Left ventricle myocardium inferior (tissue), 1 donor: ENCODE results near the gene BEND3. TPM values are rescaled to one million over a fixed set of nuclear protein-coding genes. Genes with fewer than 3 reads are reported as not detected.
"Not testable (repeated sequence)": the region's sequence is repeated elsewhere in the genome, so short reads cannot be mapped to it uniquely, and the experiment has no call there.

Experiments
- DNase-seq: peaks from one replicate; pipeline ENCODE4 v3.0.0-alpha.2; 2020
- H3K27ac ChIP-seq: fragments of 200-600 bp; replicated peaks from 2 replicates; pipeline ENCODE4 v1.8.0; 2021
- H3K27me3 ChIP-seq: fragments of 200-600 bp; 2 replicates; pipeline ENCODE4 v1.8.0; 2021; ENCODE audit warnings: low read depth
- H3K36me3 ChIP-seq: fragments of 200-600 bp; 2 replicates; pipeline ENCODE4 v1.8.0; 2021
- H3K4me1 ChIP-seq: fragments of 200-600 bp; 2 replicates; pipeline ENCODE4 v1.8.0; 2021
- H3K4me3 ChIP-seq: fragments of 200-600 bp; 2 replicates; pipeline ENCODE4 v1.8.0; 2021; ENCODE audit warnings: mild to moderate bottlenecking, moderate library complexity
- H3K9me3 ChIP-seq: fragments of 200-600 bp; replicated peaks from 2 replicates; pipeline ENCODE4 v1.8.0; 2021
- intact Hi-C: fragments of 100-400 bp; cut with micrococcal nuclease; formaldehyde crosslinking; loops from one replicate; pipeline ENCODE4 v1.11.0; 2022
- long read RNA-seq: library from polyadenylated mRNA; unstranded; transcript quantifications from one replicate; pipeline ENCODE4 v2.0.0, GENCODE V29; 2021
- total RNA-seq: library from RNA; stranded (reverse); fragmentation: NEBNext Ultra II Directional; extraction: Animal tissue kit (Norgen Biotek cat#: 25700); gene quantifications from one replicate; pipeline ENCODE4 v1.2.1, GENCODE V29; 2021
- TF ChIP-seq, protein P1 (sequence below): fragments of 200-600 bp; IDR thresholded peaks from 2 replicates; pipeline ENCODE4 v1.8.0; 2021; ENCODE audit warnings: antibody characterized with exemption, mild to moderate bottlenecking, borderline replicate concordance
- donor health status: DM: no; HTN: yes; CAD: no; lungs with severe emphysema.

BEND3 gene
- total RNA-seq = 1.5 TPM
- long read RNA-seq, partial matches to known transcripts = 0 of 3 reads
- long read RNA-seq, other reads (novel, unspliced or antisense) = 3 of 3 reads

DNA sequence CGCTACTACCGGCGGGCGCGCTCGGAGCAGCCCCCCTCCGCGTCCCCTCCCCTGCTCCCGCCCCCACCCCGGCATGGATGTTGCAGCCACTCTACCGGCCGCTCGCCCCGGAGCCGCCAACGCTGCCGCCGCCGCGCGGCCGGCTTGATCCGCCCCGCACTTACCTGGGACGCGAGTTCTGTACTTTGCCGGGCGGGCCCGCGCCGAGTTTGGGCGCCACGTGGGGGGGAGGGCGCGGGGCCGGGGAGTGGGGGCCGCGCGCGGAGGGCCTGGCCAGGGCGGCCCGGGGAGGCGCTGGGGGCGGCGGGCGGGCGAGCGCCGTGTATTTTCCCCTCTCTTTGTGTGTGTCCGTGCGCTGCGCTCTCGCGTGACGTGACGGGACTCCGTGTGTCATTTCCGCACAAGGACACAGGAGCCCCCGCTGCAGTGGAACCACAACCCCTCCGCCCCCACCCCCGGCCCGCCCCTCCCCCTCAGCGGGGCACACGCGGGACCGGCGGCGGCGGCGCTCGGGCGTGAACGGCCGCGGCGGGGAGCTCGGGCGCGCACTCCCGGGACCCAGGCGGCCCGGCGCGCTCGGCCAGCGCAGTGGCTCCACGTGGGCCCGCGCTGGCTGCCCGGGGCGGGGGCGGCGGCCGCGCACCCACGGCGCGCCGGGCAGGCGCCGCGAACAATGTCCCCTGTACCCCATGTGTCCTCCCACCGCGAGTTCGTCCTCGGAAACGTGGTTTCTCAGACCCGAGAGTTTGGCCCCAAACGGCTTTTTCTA is at the start of gene BEND3:
Gene BEND3 (minus strand): TSS at position 590 of the 769 bp plus-strand sequence. CDS start 16,230 bp downstream, outside the sequence.
- H3K4me3 ChIP-seq = peak within 1 kb of the TSS; percentile 83
- intact Hi-C loops = no loop called here
- peaks cover 7% of the 10 kb centered on the region for H3K27me3 ChIP-seq
- peak within 1 kb of the TSS; percentile 63 for H3K27ac ChIP-seq
- no peaks in the 10 kb centered on the region for H3K9me3 ChIP-seq
- peak; percentile 40 for DNase-seq
- H3K4me1 ChIP-seq = peaks cover 24% of the 10 kb centered on the region
- TF ChIP-seq, protein P1, sequence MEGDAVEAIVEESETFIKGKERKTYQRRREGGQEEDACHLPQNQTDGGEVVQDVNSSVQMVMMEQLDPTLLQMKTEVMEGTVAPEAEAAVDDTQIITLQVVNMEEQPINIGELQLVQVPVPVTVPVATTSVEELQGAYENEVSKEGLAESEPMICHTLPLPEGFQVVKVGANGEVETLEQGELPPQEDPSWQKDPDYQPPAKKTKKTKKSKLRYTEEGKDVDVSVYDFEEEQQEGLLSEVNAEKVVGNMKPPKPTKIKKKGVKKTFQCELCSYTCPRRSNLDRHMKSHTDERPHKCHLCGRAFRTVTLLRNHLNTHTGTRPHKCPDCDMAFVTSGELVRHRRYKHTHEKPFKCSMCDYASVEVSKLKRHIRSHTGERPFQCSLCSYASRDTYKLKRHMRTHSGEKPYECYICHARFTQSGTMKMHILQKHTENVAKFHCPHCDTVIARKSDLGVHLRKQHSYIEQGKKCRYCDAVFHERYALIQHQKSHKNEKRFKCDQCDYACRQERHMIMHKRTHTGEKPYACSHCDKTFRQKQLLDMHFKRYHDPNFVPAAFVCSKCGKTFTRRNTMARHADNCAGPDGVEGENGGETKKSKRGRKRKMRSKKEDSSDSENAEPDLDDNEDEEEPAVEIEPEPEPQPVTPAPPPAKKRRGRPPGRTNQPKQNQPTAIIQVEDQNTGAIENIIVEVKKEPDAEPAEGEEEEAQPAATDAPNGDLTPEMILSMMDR = no peak
- no peaks in the 10 kb centered on the region for H3K36me3 ChIP-seq

DNA sequence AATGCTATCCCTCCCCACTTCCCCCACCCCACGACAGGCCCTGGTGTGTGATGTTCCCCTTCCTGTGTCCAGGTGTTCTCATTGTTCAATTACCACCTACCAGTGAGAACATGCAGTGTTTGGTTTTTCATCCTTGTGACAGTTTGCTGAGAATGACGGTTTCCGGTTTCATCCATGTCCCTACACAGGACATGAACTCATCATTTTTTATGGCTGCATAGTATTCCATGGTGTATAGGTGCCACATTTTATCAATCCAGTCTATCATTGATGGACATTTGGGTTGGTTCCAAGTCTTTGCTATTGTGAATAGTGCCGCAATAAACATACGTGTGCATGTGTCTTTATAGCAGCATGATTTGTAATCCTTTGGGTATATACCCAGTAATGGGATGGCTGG is 49.0 kb upstream of the BEND3 start:
- intact Hi-C loops, H3K9me3 ChIP-seq, DNase-seq, H3K27ac ChIP-seq, H3K36me3 ChIP-seq, H3K27me3 ChIP-seq, H3K4me1 ChIP-seq, H3K4me3 ChIP-seq: not testable (repeated sequence)

- Histone ChIP-seq H3K4me3 (no peak overlapping the region), H3K27ac (no peak overlapping the region), H3K4me1 (no peaks in the 10 kb centered on the region), H3K27me3 (no peaks in the 10 kb centered on the region), H3K36me3 (no peaks in the 10 kb centered on the region), H3K9me3 (no peaks in the 10 kb centered on the region)
- TF ChIP-seq, protein P1 = no peak
- no peak for DNase-seq
- intact Hi-C loops = no loop called here
Measured at GRCh38 chr6:107161521-107161920, 46.2 kb upstream of the BEND3 start.

DNA sequence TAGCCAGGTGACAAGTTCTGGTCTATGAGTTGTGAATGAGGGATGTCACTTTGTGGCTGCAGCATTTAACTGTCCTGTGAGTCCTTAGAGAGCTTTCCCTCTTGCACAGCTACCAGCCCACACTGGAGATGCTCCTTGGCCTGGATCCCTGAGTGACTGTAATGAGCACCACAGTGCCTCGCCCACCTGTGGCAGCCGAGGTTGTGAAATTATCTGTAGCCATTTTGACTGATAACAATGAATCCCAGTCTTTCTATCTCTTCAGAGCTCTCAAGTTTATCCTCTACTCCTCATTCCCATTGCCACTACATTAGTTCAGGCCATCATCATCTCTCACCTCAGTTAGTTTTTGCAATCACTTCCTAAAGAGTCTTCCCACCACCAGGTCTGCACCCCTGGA is 41.3 kb upstream of the BEND3 start:
- Histone ChIP-seq H3K27ac (no peak overlapping the region), H3K36me3 (no peaks in the 10 kb centered on the region), H3K9me3 (no peaks in the 10 kb centered on the region), H3K4me3 (no peak overlapping the region), H3K27me3 (no peaks in the 10 kb centered on the region), H3K4me1 (no peaks in the 10 kb centered on the region)
- intact Hi-C loops = no loop called here
- TF ChIP-seq, protein P1 = no peak
- DNase-seq = no peak

GRCh38 chr6:107154801-107155160 is 39.5 kb upstream of the BEND3 start:
- intact Hi-C loops = no loop called here
- Histone ChIP-seq H3K27ac (no peak overlapping the region), H3K4me1 (no peaks in the 10 kb centered on the region), H3K4me3 (no peak overlapping the region), H3K27me3 (no peaks in the 10 kb centered on the region), H3K9me3 (no peaks in the 10 kb centered on the region), H3K36me3 (no peaks in the 10 kb centered on the region)
- no peak for DNase-seq
- TF ChIP-seq, protein P1 = no peak

DNA sequence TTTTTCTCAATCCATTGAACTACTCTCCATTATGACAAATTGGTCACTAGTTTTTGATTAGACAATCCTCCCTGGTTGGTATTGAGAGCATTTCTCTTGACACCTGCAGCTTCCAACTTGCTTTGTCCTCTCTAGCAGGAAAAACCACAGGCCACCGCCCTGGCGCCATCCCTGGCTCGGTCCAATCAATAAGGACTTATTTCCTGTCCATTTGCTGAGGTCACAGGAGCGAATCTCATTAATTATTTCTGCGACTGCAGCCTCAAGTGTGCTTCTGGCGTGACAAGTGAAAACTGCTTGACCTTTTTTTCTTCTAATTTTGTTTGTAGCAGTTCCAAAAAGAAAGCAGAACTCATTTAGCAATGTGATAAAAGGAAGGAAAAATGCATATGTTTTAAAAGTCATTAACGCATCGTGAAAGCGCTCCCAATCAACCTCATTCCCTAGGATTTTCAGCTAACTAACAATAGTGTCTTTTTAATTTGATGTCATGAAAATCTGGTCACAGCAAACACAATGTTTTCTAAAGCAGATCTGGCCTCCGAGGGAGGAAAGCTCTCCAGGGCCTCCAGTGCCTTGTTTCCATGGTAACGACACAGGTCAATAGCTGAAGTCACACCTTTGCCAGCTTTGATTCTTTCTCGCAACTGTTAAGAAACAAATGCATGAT is 39.0 kb upstream of the BEND3 start:
- DNase-seq = no peak
- Histone ChIP-seq H3K27me3 (no peaks in the 10 kb centered on the region), H3K4me1 (no peaks in the 10 kb centered on the region), H3K36me3 (no peaks in the 10 kb centered on the region), H3K9me3 (no peaks in the 10 kb centered on the region), H3K4me3 (no peak overlapping the region), H3K27ac (no peak overlapping the region)
- TF ChIP-seq, protein P1 = no peak
- intact Hi-C loops = no loop called here
